ENCODE measurements around the gene TTLL5.
A peak's percentile ranks its signal among the peaks of the same experiment; 100 is the strongest.

Gene TTLL5

DNA sequence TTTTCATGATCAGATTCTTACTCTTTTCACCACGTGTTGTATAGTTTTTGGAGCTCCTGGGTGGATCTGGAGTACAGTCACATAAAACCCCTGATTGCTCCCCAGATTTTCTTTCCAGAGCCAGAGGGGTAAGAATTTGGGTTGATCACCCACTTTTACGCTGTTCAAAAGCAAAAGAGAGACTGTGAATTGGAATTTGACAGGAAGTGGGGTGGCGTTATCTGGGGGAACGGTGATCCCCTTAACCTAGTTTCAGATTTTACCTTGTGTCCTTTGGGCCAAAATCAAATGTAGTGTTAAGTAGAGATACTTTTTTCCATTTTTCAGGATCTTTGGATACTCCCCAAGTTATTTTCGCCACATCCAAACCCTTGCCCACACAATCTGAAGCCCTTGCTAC lies 245.2 kb downstream of the TTLL5 start:
- Histone ChIP-seq H3K27me3 (ENCODE audit: insufficient read depth, poor library complexity, severe bottlenecking) (no peaks in the 10 kb centered on the region), H3K27ac (replicated peaks) (no peak overlapping the region), H3K4me3 (replicated peaks; ENCODE audit: insufficient read depth, low read length) (no peak overlapping the region)
- TF ChIP-seq, protein P1, sequence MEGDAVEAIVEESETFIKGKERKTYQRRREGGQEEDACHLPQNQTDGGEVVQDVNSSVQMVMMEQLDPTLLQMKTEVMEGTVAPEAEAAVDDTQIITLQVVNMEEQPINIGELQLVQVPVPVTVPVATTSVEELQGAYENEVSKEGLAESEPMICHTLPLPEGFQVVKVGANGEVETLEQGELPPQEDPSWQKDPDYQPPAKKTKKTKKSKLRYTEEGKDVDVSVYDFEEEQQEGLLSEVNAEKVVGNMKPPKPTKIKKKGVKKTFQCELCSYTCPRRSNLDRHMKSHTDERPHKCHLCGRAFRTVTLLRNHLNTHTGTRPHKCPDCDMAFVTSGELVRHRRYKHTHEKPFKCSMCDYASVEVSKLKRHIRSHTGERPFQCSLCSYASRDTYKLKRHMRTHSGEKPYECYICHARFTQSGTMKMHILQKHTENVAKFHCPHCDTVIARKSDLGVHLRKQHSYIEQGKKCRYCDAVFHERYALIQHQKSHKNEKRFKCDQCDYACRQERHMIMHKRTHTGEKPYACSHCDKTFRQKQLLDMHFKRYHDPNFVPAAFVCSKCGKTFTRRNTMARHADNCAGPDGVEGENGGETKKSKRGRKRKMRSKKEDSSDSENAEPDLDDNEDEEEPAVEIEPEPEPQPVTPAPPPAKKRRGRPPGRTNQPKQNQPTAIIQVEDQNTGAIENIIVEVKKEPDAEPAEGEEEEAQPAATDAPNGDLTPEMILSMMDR (IDR thresholded peaks at IDR 0.05; ENCODE audit: insufficient read depth, low read length) = no peak
- no peak for TF ChIP-seq GABPA (IDR thresholded peaks at IDR 0.05; ENCODE audit: low read depth)
- no peak for DNase-seq (ENCODE audit: low read depth in 1 of 2, low spot score in 1 of 2)

GRCh38 chr14:75906680-75907280 lies 245.7 kb downstream of the TTLL5 start:
- Histone ChIP-seq H3K4me3 (replicated peaks; ENCODE audit: insufficient read depth, low read length) (no peak overlapping the region), H3K27me3 (ENCODE audit: insufficient read depth, poor library complexity, severe bottlenecking) (no peaks in the 10 kb centered on the region), H3K27ac (replicated peaks) (no peak overlapping the region)
- DNase-seq (ENCODE audit: low read depth in 1 of 2, low spot score in 1 of 2) = peak in 1 of 2 experiments; percentile 21
- TF ChIP-seq, protein P1 (IDR thresholded peaks at IDR 0.05; ENCODE audit: insufficient read depth, low read length) = peak; percentile 29
- TF ChIP-seq GABPA (IDR thresholded peaks at IDR 0.05; ENCODE audit: low read depth) = no peak

GRCh38 chr14:75907756-75908359 lies 246.8 kb downstream of the TTLL5 start:
- Histone ChIP-seq H3K27me3 (ENCODE audit: insufficient read depth, poor library complexity, severe bottlenecking) (no peaks in the 10 kb centered on the region), H3K4me3 (replicated peaks; ENCODE audit: insufficient read depth, low read length) (no peak overlapping the region), H3K27ac (replicated peaks) (no peak overlapping the region)
- DNase-seq (ENCODE audit: low read depth in 1 of 2, low spot score in 1 of 2) = no peak
- TF ChIP-seq POLR2AphosphoS5 (IDR thresholded peaks at IDR 0.05; ENCODE audit: low read depth) (no peak), REST (IDR thresholded peaks at IDR 0.05; ENCODE audit: insufficient replicate concordance, low read depth) (no peak), SPI1 (IDR thresholded peaks at IDR 0.05; ENCODE audit: borderline replicate concordance, low read depth) (no peak), GABPA (IDR thresholded peaks at IDR 0.05; ENCODE audit: low read depth) (no peak)
- TF ChIP-seq, protein P1 (IDR thresholded peaks at IDR 0.05; ENCODE audit: insufficient read depth, low read length) = no peak

GRCh38 chr14:75909630-75910029 lies 248.6 kb downstream of the TTLL5 start:
- Histone ChIP-seq H3K4me3 (replicated peaks; ENCODE audit: insufficient read depth, low read length) (no peak overlapping the region), H3K27ac (replicated peaks) (no peak overlapping the region), H3K27me3 (ENCODE audit: insufficient read depth, poor library complexity, severe bottlenecking) (no peaks in the 10 kb centered on the region)
- DNase-seq (ENCODE audit: low read depth in 1 of 2, low spot score in 1 of 2) = no peak
- TF ChIP-seq GABPA (IDR thresholded peaks at IDR 0.05; ENCODE audit: low read depth) (no peak), REST (IDR thresholded peaks at IDR 0.05; ENCODE audit: insufficient replicate concordance, low read depth) (no peak), SPI1 (IDR thresholded peaks at IDR 0.05; ENCODE audit: borderline replicate concordance, low read depth) (no peak), POLR2AphosphoS5 (IDR thresholded peaks at IDR 0.05; ENCODE audit: low read depth) (no peak)
- TF ChIP-seq, protein P1 (IDR thresholded peaks at IDR 0.05; ENCODE audit: insufficient read depth, low read length) = no peak
